ENCODE data around the gene TBL1XR1. TPM values are rescaled to one million over a fixed set of nuclear protein-coding genes. Genes with fewer than 3 reads are reported as not detected.

The TBL1XR1 gene
- total RNA-seq, 2 experiments from 2014 or later: 63.2 to 67.8 TPM

GRCh38 chr3:177105623-177106022 lies 91.7 kb downstream of the TBL1XR1 start:
- no peak for DNase-seq
- Mint-ChIP-seq H3K4me1 (ENCODE audit: low read depth) (peaks cover 80% of the 10 kb centered on the region), H3K9me3 (no peaks in the 10 kb centered on the region), H3K36me3 (ENCODE audit: low read depth) (peaks cover 7% of the 10 kb centered on the region), H3K27me3 (no peaks in the 10 kb centered on the region), H3K27ac (peak overlapping the region; percentile 67), H3K4me3 (peak overlapping the region; percentile 0)
- H3K36me3 ChIP-seq (ENCODE audit: insufficient read depth, low read length): no peaks in the 10 kb centered on the region
- no peak for ATAC-seq (ENCODE audit: poor library complexity)
- ChIA-PET CTCF (interaction anchor here (0.6 kb wide), 1 partner anchor 783 kb away, joined by 3 read pairs; no protein-coding TSS in a partner anchor), POLR2A (interaction anchor here (0.7 to 2.2 kb wide), 4 partner anchors 48 to 177 kb away, joined by 3 to 6 read pairs (median 4); partner anchors contain the start of gene TBL1XR1)
- H3K9me3 ChIP-seq (ENCODE audit: control insufficient read depth in 1 of 2, insufficient read depth in 1 of 2, low read length in 2 of 2): no peaks in the 10 kb centered on the region
- H3K4me3 ChIP-seq (ENCODE audit: low read length): no peak overlapping the region
- peaks cover 10% of the 10 kb centered on the region for H3K4me1 ChIP-seq (ENCODE audit: insufficient read depth, low read length)
- no peaks in the 10 kb centered on the region for H3K27me3 ChIP-seq (ENCODE audit: control insufficient read depth in 1 of 2, insufficient read depth in 2 of 2, low read length in 2 of 2)
- intact Hi-C loops (cut with DNase I, micrococcal nuclease): loop anchor here in 1 of 2 experiments (5.0 kb wide), 2 partner anchors 33 to 48 kb away; no protein-coding TSS in a partner anchor
- no peak overlapping the region for H3K27ac ChIP-seq (ENCODE audit: low read depth in 1 of 2, low read length in 2 of 2)
- no peak for TF ChIP-seq CTCF (IDR thresholded peaks at IDR 0.05)

GRCh38 chr3:177104299-177104992 lies 92.8 kb downstream of the TBL1XR1 start:
- no peaks in the 10 kb centered on the region for H3K9me3 Mint-ChIP-seq
- ChIA-PET CTCF (interaction anchor here (1.5 kb wide), 1 partner anchor 17 kb away, joined by 4 read pairs; no protein-coding TSS in a partner anchor), POLR2A (interaction anchor here (0.6 kb wide), 1 partner anchor 435 kb away, joined by 3 read pairs; no protein-coding TSS in a partner anchor)
- peaks cover 9% of the 10 kb centered on the region for H3K36me3 Mint-ChIP-seq (ENCODE audit: low read depth)
- no peak for ATAC-seq (ENCODE audit: poor library complexity)
- H3K9me3 ChIP-seq (ENCODE audit: control insufficient read depth in 1 of 2, insufficient read depth in 1 of 2, low read length in 2 of 2): no peaks in the 10 kb centered on the region
- H3K4me1 ChIP-seq (ENCODE audit: insufficient read depth, low read length): peaks cover 9% of the 10 kb centered on the region
- H3K4me3 Mint-ChIP-seq: peak overlapping the region; percentile 43
- no peak for TF ChIP-seq CTCF (IDR thresholded peaks at IDR 0.05)
- intact Hi-C loops (cut with DNase I, micrococcal nuclease): no loop called here
- no peak overlapping the region for H3K27ac ChIP-seq (ENCODE audit: low read depth in 1 of 2, low read length in 2 of 2)
- peaks cover 70% of the 10 kb centered on the region for H3K4me1 Mint-ChIP-seq (ENCODE audit: low read depth)
- H3K27ac Mint-ChIP-seq: peak overlapping the region; percentile 34
- no peak overlapping the region for H3K4me3 ChIP-seq (ENCODE audit: low read length)
- no peaks in the 10 kb centered on the region for H3K27me3 ChIP-seq (ENCODE audit: control insufficient read depth in 1 of 2, insufficient read depth in 2 of 2, low read length in 2 of 2)
- no peak for DNase-seq
- H3K36me3 ChIP-seq (ENCODE audit: insufficient read depth, low read length): no peaks in the 10 kb centered on the region
- no peaks in the 10 kb centered on the region for H3K27me3 Mint-ChIP-seq

DNA sequence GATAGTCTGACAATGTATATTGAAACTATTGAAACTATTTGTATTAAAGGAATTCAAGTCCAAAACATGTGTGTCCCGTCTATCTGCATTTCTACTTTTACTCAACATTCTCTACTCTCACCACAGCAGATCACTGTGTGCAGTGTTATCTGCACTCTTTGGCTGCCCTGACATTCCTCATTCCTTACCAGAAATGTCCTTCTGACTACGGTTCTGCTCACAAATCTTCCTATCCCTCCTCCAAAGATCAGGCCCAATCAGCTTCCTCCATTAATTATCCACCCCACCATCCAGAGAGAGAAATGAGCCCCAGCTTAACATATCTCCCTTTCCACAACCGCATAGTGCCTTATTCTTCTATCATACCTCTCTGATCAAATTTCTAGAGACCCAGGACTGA lies 94.7 kb downstream of the TBL1XR1 start:
- H3K4me3 ChIP-seq (ENCODE audit: low read length): no peak overlapping the region
- no peaks in the 10 kb centered on the region for H3K9me3 Mint-ChIP-seq
- no peaks in the 10 kb centered on the region for H3K27me3 Mint-ChIP-seq
- H3K9me3 ChIP-seq (ENCODE audit: control insufficient read depth in 1 of 2, insufficient read depth in 1 of 2, low read length in 2 of 2): peaks cover 0 to 3% of the 10 kb centered on the region in 2 experiments
- peaks cover 12% of the 10 kb centered on the region for H3K4me1 ChIP-seq (ENCODE audit: insufficient read depth, low read length)
- CTCF ChIA-PET: no interaction called here
- intact Hi-C loops (cut with DNase I, micrococcal nuclease): no loop called here
- no peak for DNase-seq
- POLR2A ChIA-PET: no interaction called here
- peaks cover 65% of the 10 kb centered on the region for H3K4me1 Mint-ChIP-seq (ENCODE audit: low read depth)
- no peaks in the 10 kb centered on the region for H3K27me3 ChIP-seq (ENCODE audit: control insufficient read depth in 1 of 2, insufficient read depth in 2 of 2, low read length in 2 of 2)
- H3K36me3 Mint-ChIP-seq (ENCODE audit: low read depth): peaks cover 20% of the 10 kb centered on the region
- no peak for ATAC-seq (ENCODE audit: poor library complexity)
- peak overlapping the region; percentile 2 for H3K27ac Mint-ChIP-seq
- H3K36me3 ChIP-seq (ENCODE audit: insufficient read depth, low read length): no peaks in the 10 kb centered on the region
- H3K4me3 Mint-ChIP-seq: no peak overlapping the region
- TF ChIP-seq CTCF (IDR thresholded peaks at IDR 0.05): no peak
- no peak overlapping the region for H3K27ac ChIP-seq (ENCODE audit: low read depth in 1 of 2, low read length in 2 of 2)

Data from CD4-positive, alpha-beta T cell (primary cell).